HCT116 (cell line): ENCODE results near the gene USP8.

Source experiments
- EGR1 ChIP-seq: IDR thresholded peaks from 2 replicates; pipeline ENCODE4 v1.6.1; 2012; ENCODE audit warnings: low read depth
- EZH2 ChIP-seq: fragments of 200-600 bp; sonication (generic); IDR thresholded peaks from 2 replicates; pipeline ENCODE4 v1.6.1; 2017; ENCODE audit warnings: antibody characterized with exemption, mixed run types
- MAX ChIP-seq: IDR thresholded peaks from 2 replicates; pipeline ENCODE4 v1.6.1; 2012
- POLR2A ChIP-seq: IDR thresholded peaks from 2 replicates; pipeline ENCODE4 v1.7.0; 2011; ENCODE audit warnings: borderline replicate concordance; ENCODE audit not compliant: insufficient read depth, insufficient read length; ENCODE audit errors: extremely low read depth
- POLR2AphosphoS5 ChIP-seq: IDR thresholded peaks from 2 replicates; pipeline ENCODE4 v1.6.1; 2011; ENCODE audit warnings: mild to moderate bottlenecking, low read depth, low read length, moderate library complexity
- RAD21 ChIP-seq: IDR thresholded peaks from 2 replicates; pipeline ENCODE4 v1.6.1; 2012; ENCODE audit warnings: low read depth, mild to moderate bottlenecking
- SIN3A ChIP-seq: IDR thresholded peaks from 2 replicates; pipeline ENCODE4 v1.6.1; 2012; ENCODE audit warnings: low read depth
- ZNF274 ChIP-seq: fragments of 200-500 bp; sonication (Bioruptor generic); IDR thresholded peaks from 2 replicates; pipeline ENCODE4 v1.6.1; 2014; ENCODE audit warnings: mild to moderate bottlenecking, low read depth, low read length, inconsistent platforms
- TF ChIP-seq, protein P1 (sequence below), 3 experiments: fragments of 200-600 bp in 1 of 3; sonication (generic) in 1 of 3; IDR thresholded peaks in 2 of 3; conservative IDR thresholded peaks in 1 of 3; 2 replicates each; pipeline ENCODE4 v1.5.1; 2012 to 2017; ENCODE audit warnings: low read depth in 2 of 3, low read length in 2 of 3, antibody characterized with exemption in 1 of 3, borderline replicate concordance in 1 of 3, control low read depth in 1 of 3, mild to moderate bottlenecking in 1 of 3, mixed read lengths in 1 of 3, mixed run types in 1 of 3, moderate library complexity in 1 of 3; ENCODE audit not compliant: insufficient read depth in 1 of 3
- TF ChIP-seq, protein P2 (sequence below): IDR thresholded peaks from 2 replicates; pipeline ENCODE4 v1.6.1; 2012; ENCODE audit warnings: low read depth

GRCh38 chr15:50377867-50378751, 46.1 kb upstream of the USP8 start:
- TF ChIP-seq MAX = no peak
- TF ChIP-seq ZNF274 = no peak
- TF ChIP-seq SIN3A = no peak
- TF ChIP-seq, protein P1, sequence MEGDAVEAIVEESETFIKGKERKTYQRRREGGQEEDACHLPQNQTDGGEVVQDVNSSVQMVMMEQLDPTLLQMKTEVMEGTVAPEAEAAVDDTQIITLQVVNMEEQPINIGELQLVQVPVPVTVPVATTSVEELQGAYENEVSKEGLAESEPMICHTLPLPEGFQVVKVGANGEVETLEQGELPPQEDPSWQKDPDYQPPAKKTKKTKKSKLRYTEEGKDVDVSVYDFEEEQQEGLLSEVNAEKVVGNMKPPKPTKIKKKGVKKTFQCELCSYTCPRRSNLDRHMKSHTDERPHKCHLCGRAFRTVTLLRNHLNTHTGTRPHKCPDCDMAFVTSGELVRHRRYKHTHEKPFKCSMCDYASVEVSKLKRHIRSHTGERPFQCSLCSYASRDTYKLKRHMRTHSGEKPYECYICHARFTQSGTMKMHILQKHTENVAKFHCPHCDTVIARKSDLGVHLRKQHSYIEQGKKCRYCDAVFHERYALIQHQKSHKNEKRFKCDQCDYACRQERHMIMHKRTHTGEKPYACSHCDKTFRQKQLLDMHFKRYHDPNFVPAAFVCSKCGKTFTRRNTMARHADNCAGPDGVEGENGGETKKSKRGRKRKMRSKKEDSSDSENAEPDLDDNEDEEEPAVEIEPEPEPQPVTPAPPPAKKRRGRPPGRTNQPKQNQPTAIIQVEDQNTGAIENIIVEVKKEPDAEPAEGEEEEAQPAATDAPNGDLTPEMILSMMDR (IDR thresholded peaks at IDR 0.05 in 2 of 3, conservative IDR thresholded peaks at IDR 0.05 in 1 of 3; ENCODE audit: borderline replicate concordance in 1 of 3, insufficient read depth in 1 of 3, low read depth in 2 of 3, low read length in 2 of 3) = no peak
- TF ChIP-seq EGR1 = no peak
- no peak for TF ChIP-seq EZH2
- no peak for TF ChIP-seq POLR2AphosphoS5
- TF ChIP-seq RAD21 = no peak
- TF ChIP-seq, protein P2, sequence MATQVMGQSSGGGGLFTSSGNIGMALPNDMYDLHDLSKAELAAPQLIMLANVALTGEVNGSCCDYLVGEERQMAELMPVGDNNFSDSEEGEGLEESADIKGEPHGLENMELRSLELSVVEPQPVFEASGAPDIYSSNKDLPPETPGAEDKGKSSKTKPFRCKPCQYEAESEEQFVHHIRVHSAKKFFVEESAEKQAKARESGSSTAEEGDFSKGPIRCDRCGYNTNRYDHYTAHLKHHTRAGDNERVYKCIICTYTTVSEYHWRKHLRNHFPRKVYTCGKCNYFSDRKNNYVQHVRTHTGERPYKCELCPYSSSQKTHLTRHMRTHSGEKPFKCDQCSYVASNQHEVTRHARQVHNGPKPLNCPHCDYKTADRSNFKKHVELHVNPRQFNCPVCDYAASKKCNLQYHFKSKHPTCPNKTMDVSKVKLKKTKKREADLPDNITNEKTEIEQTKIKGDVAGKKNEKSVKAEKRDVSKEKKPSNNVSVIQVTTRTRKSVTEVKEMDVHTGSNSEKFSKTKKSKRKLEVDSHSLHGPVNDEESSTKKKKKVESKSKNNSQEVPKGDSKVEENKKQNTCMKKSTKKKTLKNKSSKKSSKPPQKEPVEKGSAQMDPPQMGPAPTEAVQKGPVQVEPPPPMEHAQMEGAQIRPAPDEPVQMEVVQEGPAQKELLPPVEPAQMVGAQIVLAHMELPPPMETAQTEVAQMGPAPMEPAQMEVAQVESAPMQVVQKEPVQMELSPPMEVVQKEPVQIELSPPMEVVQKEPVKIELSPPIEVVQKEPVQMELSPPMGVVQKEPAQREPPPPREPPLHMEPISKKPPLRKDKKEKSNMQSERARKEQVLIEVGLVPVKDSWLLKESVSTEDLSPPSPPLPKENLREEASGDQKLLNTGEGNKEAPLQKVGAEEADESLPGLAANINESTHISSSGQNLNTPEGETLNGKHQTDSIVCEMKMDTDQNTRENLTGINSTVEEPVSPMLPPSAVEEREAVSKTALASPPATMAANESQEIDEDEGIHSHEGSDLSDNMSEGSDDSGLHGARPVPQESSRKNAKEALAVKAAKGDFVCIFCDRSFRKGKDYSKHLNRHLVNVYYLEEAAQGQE = no peak
- no peak for TF ChIP-seq POLR2A
